ENCODE data around the gene FLAD1.

The FLAD1 gene

GRCh38 chr1:155018617-155019348, 35.6 kb downstream of the FLAD1 start:
- DNase-seq: no peak

- DNase-seq: no peak
Measured at GRCh38 chr1:155019377-155020245, 36.5 kb downstream of the FLAD1 start.

DNA sequence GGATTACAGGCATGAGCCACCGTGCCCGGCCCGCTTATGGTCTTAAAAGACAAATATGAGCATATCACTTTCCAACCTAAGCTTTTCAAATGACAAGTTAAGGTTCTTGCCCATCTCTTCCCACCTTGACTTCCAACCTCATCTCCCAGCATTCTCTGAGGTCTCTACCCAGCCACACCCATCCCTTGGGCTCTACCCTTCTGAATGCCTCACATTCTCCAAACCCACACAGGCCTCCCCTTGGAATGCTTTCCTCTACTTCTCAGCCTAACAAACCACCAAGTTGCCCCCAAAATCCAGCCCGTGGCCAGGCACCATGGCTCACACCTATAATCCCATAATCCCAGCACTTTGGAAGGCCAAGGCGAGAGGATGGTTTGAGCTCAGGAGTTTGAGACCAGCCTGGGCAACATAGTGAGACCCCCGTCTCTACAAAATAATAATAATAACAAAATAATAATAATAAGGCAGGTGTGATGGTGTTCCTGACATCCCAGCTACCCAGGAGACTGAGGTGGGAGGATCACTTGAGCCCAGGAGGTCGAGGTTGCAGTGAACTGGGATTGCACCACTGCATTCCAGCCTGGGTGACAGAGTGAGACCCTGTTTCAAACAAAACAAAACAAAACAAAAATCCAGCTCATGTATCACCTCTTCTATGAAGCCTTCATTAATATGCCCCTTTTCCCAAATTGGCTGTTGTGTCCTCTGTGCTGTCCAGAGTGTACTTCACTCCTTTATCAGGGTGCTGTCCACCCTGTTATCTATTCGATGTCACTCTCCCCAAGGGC, 39.2 kb downstream of the FLAD1 start:
- DNase-seq: no peak

DNA sequence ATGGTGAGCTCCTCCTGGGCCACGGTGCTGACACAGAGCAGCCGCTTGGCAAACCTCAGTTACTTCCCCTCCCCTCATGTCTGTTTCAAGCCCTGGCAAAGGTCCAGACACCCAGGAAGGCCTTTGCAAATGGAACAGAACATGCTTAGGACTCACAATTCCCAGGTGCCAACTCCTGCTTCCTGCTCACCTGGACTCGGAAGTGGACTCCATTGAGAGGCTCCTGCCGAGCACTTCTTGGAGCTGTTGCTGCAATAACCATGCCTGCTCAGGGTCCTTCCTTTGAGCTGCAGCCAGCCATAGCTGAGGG, 39.7 kb downstream of the FLAD1 start:
- no peak for DNase-seq

GRCh38 chr1:155023627-155024026, 40.5 kb downstream of the FLAD1 start:
- no peak for DNase-seq

GRCh38 chr1:155024315-155024714, 41.2 kb downstream of the FLAD1 start:
- DNase-seq: no peak

- DNase-seq: no peak
Measured at GRCh38 chr1:155026154-155026553, 43.0 kb downstream of the FLAD1 start.

DNA sequence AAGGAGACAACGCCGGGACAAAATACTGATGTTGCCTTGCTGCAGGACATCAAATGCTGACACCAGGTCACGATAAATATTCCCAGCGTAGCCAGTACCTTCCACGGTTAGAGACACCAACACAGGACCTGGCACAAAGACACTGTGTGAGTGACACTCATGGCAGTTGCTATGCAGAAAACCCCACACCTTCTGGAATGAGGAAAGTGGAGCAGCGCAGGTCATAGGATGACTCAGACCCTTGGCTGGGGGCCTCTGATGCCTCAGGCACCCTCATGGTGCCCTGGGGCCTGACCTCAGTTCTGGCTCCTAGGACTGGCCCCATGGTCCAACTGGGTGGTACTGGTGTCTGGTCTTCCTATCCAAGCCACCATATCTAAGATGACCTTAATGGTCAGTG, 43.4 kb downstream of the FLAD1 start:
- no peak for DNase-seq

GRCh38 chr1:155029513-155030242, 46.5 kb downstream of the FLAD1 start:
- no peak for DNase-seq

DNA sequence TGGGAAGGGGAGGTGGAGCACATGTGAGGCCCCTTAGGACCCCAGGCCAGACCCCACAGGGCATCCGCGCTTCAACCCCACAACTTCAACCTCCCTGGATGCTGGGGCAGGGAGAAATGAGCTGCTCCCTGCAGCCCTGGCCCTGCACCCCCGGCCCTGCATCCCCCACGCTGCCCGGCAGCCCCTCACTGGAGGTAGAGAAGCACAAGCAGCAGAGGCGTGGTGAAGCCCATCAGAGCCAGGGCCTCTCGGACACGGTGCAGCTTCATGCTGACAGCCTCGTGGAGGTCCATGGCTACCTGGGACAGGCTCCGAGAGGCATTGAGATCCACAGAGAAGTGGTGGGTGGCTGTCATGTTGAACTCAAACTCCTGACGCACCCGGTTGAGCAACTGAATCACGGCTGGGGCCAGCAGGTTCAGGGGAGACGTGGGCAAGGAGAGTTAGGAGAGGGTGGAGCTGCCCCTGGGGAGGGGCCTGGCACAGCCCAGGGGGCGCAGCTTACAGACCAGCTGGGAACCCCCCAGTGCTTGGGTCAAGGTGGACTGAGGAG, 47.2 kb downstream of the FLAD1 start:
- no peak for DNase-seq

- no peak for DNase-seq
Measured at GRCh38 chr1:155030899-155031298, 47.8 kb downstream of the FLAD1 start.

GRCh38 chr1:155032886-155033285, 49.7 kb downstream of the FLAD1 start:
- DNase-seq: no peak

DNA sequence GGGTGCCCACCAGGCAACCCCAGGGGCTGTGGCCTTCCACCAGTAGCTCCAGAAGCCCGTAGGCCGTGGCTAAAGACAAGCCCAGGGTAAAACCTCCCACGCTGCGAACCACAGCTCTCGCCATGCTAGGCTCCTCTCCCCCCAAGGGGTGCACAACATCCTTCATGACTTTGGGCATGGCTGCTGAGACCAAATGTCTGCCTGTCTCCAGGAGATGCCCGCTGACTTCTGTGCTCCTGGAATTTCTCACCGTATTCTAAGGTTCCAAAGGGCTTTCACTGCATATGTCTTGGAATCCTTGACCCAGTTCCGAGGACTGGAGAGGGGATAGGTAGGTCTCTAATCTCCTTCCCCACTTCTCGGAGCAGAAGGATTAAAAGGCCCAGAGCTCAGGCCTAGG, 50.4 kb downstream of the FLAD1 start, which contains the start of the genes DCST1 and DCST2:
Gene DCST1 (plus strand): TSS at position 301 of the 400 bp plus-strand sequence. CDS start 213 bp downstream, outside the sequence.
Gene DCST2 (minus strand): TSS at position 258 of the 400 bp plus-strand sequence. CDS start 80 bp downstream, at position 178.
- no peak for DNase-seq

DNA sequence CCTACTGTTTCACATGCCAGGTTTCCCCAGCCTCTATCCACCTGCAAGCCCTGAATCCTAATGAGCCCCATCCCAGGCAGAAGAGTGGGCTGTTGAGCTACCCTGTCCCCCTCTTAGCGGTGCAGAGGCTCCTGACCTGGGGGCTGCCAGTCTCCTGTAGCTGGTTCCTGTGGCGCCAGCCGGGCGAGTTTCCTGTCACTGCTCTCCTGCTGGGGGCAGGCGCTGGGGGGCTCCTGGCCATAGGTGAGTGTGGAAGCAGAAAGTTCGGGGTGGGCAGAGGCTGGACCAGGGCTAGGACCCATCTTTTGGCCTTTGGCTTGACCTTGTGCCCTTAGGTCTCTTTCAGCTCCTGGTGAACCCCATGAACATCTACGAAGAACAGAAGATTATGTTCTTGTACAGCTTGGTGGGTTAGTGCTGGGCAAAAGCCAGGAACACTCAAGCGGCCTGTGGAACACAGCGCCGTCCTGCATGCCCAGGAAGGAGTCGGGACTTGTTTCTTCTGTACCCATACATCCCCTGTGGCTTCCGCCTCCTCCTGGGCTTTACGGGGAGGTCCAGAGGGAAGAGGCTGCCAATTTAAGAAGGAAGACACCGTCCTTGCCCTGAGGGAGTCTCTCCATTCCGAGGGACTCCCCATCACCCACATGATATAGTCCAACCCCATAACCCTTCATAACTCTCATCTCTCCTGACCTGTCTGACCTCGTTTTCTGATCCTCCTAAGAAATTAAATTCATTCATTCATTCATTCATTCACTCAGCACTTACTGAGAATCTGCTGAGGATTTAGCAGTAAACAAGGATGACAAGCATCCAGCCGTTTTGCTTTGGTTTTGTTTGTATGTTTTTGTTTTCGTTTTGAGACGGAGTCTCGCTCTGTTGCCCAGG, 51.4 kb downstream of the FLAD1 start:
- DNase-seq: no peak

- no peak for DNase-seq
Measured at GRCh38 chr1:155035936-155036335, 52.8 kb downstream of the FLAD1 start.

GRCh38 chr1:155037043-155037442, 53.9 kb downstream of the FLAD1 start:
- DNase-seq: no peak

DNA sequence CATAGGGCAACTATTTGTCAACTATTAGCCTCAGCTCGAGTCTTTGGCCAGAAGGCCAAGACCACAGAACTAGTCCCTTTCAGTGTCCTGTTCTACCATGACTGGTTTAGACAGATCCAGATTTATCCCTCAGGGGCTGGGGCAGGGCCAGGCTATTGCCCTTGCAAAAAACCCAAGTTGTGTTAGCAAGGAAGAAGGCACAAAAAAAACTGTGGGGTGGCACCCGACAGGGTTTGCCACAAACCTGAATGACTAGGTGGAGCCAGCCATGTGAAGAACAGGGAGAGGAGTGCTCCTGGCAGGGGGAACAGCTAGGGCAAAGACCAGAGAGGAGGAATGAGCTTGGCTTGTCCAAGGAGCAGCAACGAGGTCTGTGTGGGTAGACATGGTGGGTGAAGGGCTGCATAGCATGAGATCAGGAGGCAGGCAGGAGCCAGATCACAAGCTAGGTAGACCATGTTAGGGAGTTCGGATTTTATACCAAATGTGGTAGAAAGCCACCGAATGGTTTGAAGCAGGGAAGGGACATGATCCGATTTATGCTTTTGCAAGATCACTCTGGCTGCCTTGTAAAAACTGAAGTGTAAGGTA, 54.8 kb downstream of the FLAD1 start:
- DNase-seq: no peak

- no peak for DNase-seq
Measured at GRCh38 chr1:155038602-155039307, 55.6 kb downstream of the FLAD1 start.

GRCh38 chr1:155039308-155039669, 56.1 kb downstream of the FLAD1 start:
- no peak for DNase-seq
